HepG2 (cell line): ENCODE results near the gene UPB1. TPM values are rescaled to one million over a fixed set of nuclear protein-coding genes. Genes with fewer than 3 reads are reported as not detected.

Experiments
- ATAC-seq: fragments of 200-7000 bp; cut with Tn5 transposase; 3 replicates; pipeline ENCODE4 v1.9.1; 2020; ENCODE audit warnings: mild to moderate bottlenecking, moderate library complexity
- BruUV-seq: library from RNA; stranded (reverse); fragments of 400-500 nt; replicated peaks from 2 replicates; lab custom pipeline; 2021; lab: Mats Ljungman, UMichigan
- CTCF ChIA-PET: fragments of 300-600 bp; formaldehyde crosslinking; extraction: SDS; loops from one replicate; lab custom pipeline; 2021; ENCODE audit warnings: low total read pairs, inconsistent platforms, low intra/inter-chr PET ratio; lab: Yijun Ruan, JAX
- POLR2A ChIA-PET: fragments of 350-600 bp; sonication (Branson Sonifier 250); formaldehyde crosslinking; loops from one replicate; lab custom pipeline; 2020; ENCODE audit warnings: antibody characterized with exemption, inconsistent platforms; lab: Yijun Ruan, JAX
- DNase-seq: peaks from one replicate; pipeline ENCODE4 v3.0.0-alpha.2; 2015; ENCODE audit warnings: low spot score
- FAIRE-seq: peaks from 3 replicates; lab custom pipeline; 2011; peaks lifted over from hg19 to GRCh38; lab: Jason Lieb, UNC
- H2AFZ ChIP-seq: one replicate; pipeline ENCODE4 v1.6.1; 2011; ENCODE audit warnings: low read length, inconsistent platforms
- H3K27ac ChIP-seq: fragments of 300-600 bp; 3 replicates; pipeline ENCODE4 v1.8.0; 2011; ENCODE audit warnings: mixed run types, mild to moderate bottlenecking, mixed read lengths, low read length, inconsistent platforms; ENCODE audit not compliant: insufficient read depth; ENCODE audit errors: extremely low read length
- H3K27me3 ChIP-seq, 2 experiments: fragments of 200-600 bp in 1 of 2; 2 replicates in 1 of 2; 3 replicates in 1 of 2; pipeline versions ENCODE4 v1.6.0 to v1.8.0; 2011; ENCODE audit warnings: low read length in 2 of 2, mild to moderate bottlenecking in 2 of 2, moderate library complexity in 2 of 2, inconsistent platforms in 1 of 2; ENCODE audit not compliant: insufficient read depth in 2 of 2, control insufficient read depth in 1 of 2
- H3K36me3 ChIP-seq, 2 experiments: fragments of 200-600 bp in 1 of 2; replicated peaks in 1 of 2; 2 replicates in 1 of 2; 3 replicates in 1 of 2; pipeline versions ENCODE4 v1.5.1 to v1.8.0; 2011; ENCODE audit warnings: low read length in 2 of 2, inconsistent platforms in 1 of 2; ENCODE audit not compliant: insufficient read depth in 2 of 2, control insufficient read depth in 1 of 2
- H3K4me1 ChIP-seq: 2 replicates; pipeline ENCODE4 v1.5.1; 2012; ENCODE audit warnings: low read length, inconsistent platforms; ENCODE audit not compliant: insufficient read depth
- H3K4me2 ChIP-seq: 2 replicates; pipeline ENCODE4 v1.6.0; 2011; ENCODE audit warnings: low read depth, low read length, inconsistent platforms
- H3K4me3 ChIP-seq, 3 experiments: fragments of 200-600 bp in 1 of 3; sonication (generic), shearing (Covaris generic) in 1 of 3; replicated peaks in 1 of 3; 2 replicates each; pipeline ENCODE4 v1.5.1; 2011 to 2016; ENCODE audit warnings: low read length in 3 of 3, inconsistent platforms in 2 of 3, low read depth in 2 of 3, mild to moderate bottlenecking in 2 of 3, control low read depth in 1 of 3, mixed read lengths in 1 of 3; ENCODE audit not compliant: insufficient read depth in 1 of 3
- H3K79me2 ChIP-seq: one replicate; pipeline ENCODE4 v1.6.1; 2011; ENCODE audit warnings: low read length, inconsistent platforms; ENCODE audit not compliant: insufficient read depth
- H3K9ac ChIP-seq: 2 replicates; pipeline ENCODE4 v1.6.0; 2011; ENCODE audit warnings: mild to moderate bottlenecking, low read depth, low read length, inconsistent platforms; ENCODE audit not compliant: insufficient read depth
- H3K9me3 ChIP-seq: 2 replicates; pipeline ENCODE4 v1.5.1; 2012; ENCODE audit warnings: mild to moderate bottlenecking, low read length
- H4K20me1 ChIP-seq: 2 replicates; pipeline ENCODE4 v1.6.0; 2011; ENCODE audit warnings: inconsistent platforms, mild to moderate bottlenecking, low read length, moderate library complexity; ENCODE audit not compliant: insufficient read depth
- HNRNPUL1 ChIP-seq: fragments of 200-400 bp; formaldehyde crosslinking; IDR thresholded peaks from 2 replicates; pipeline ENCODE4 v1.6.1; 2017; ENCODE audit warnings: low read depth, mild to moderate bottlenecking, low read length, moderate library complexity
- MTA3 ChIP-seq: sonication (generic); formaldehyde crosslinking; IDR thresholded peaks from 2 replicates; pipeline ENCODE4 v1.4.0; 2020; ENCODE audit warnings: missing genetic modification reagents
- ZNF496 ChIP-seq: sonication (generic); formaldehyde crosslinking; IDR thresholded peaks from 2 replicates; pipeline ENCODE4 v1.8.1; 2023; ENCODE audit warnings: mild to moderate bottlenecking, moderate library complexity, missing genetic modification reagents; ENCODE audit not compliant: insufficient replicate concordance
- ZNF501 ChIP-seq: sonication (generic); formaldehyde crosslinking; IDR thresholded peaks from 2 replicates; pipeline ENCODE4 v1.5.1; 2020; ENCODE audit warnings: mild to moderate bottlenecking, moderate library complexity, missing genetic modification reagents
- WGBS: methylation state at CpG from one replicate; pipeline ENCODE4 v1.1.6; 2017; ENCODE audit warnings: low lambda C conversion rate; 5-methylcytosine and 5-hydroxymethylcytosine counted together
- in situ Hi-C: cut with HindIII; loops from 2 replicates; pipeline ENCODE4 v1.10.0; 2017; ENCODE audit warnings: low pct_unique_long_range_greater_than_20kb; ENCODE audit not compliant: extremely low pct_ligation_motif_present
- intact Hi-C: fragments of 100-400 bp; cut with micrococcal nuclease; formaldehyde crosslinking; loops from one replicate; pipeline ENCODE4 v1.10.0; 2022; ENCODE audit not compliant: unreplicated experiment
- polyA plus RNA-seq, 8 experiments: library from polyadenylated mRNA; depleted of rRNA in 3 of 8; stranded (reverse) in 7 of 8; unstranded in 1 of 8; fragments of >200 nt; fragmentation: Illumina TruSeq in 4 of 8; extraction: Trizol in 4 of 8; gene quantifications; 2 replicates each; pipeline versions ENCODE4 v1.2.1 to v1.2.3, GENCODE V29; 2011 to 2016; ENCODE audit warnings: low read depth in 4 of 8, missing spikeins in 1 of 8, mixed read lengths in 1 of 8; ENCODE audit not compliant: insufficient read depth in 1 of 8
- total RNA-seq, 5 experiments: library from RNA; depleted of rRNA; stranded (reverse); fragments of >200 nt; fragmentation: Illumina TruSeq; extraction: Trizol; gene quantifications; 2 replicates each; pipeline ENCODE4 v1.2.3, GENCODE V29; 2016; ENCODE audit warnings: low read depth in 1 of 5
- TF ChIP-seq, protein P1 (sequence below): sonication (generic); formaldehyde crosslinking; IDR thresholded peaks from 2 replicates; pipeline ENCODE4 v1.8.1; 2023; ENCODE audit warnings: mild to moderate bottlenecking, missing genetic modification reagents, borderline replicate concordance
- TF ChIP-seq, protein P2 (sequence below): sonication (generic); formaldehyde crosslinking; IDR thresholded peaks from 2 replicates; pipeline ENCODE4 v1.5.0; 2020; ENCODE audit warnings: mild to moderate bottlenecking, missing genetic modification reagents

Gene UPB1
- total and polyA plus RNA-seq, 2 of the 13 experiments (the other 11 are each of a cell fraction or from before 2014, with no cell fraction given), result 0.38 to 1.2 TPM

DNA sequence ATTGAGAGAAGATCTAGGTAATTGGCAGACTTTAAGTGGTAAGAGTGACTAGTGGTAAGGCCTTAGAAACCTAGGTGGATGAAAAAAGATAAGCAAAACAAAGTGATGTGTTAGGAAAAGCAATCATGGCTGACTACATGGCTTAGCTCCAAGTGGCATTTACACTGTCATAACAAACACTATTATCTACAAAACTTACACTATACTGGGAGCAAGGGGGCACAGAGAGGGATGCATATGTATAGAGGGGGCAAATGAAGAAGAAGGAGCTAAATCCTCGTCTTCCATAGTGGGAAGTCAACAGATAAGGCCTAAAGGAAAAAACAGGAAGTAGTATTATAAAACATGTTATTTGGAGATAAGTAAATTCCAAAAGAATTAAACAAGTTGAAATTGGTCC, 35.2 kb upstream of the UPB1 start:
- in situ Hi-C loops (no loop called here), intact Hi-C loops (no loop called here)
- ATAC-seq, result no peak
- H3K9me3 ChIP-seq, result no peaks in the 10 kb centered on the region
- no peaks in the 10 kb centered on the region for H3K36me3 ChIP-seq
- H3K9ac ChIP-seq, result no peak overlapping the region
- FAIRE-seq, result no peak
- ChIA-PET POLR2A (interaction anchor here (1.6 kb wide), 3 partner anchors 16 to 90 kb away, joined by 4 to 7 read pairs (median 5); no protein-coding TSS in a partner anchor), CTCF (no interaction called here)
- TF ChIP-seq ZNF496 (CRISPR knock-in tag), result no peak
- TF ChIP-seq HNRNPUL1, result no peak
- TF ChIP-seq, protein P1, sequence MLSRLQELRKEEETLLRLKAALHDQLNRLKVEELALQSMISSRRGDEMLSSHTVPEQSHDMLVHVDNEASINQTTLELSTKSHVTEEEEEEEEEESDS (CRISPR knock-in tag), result no peak
- no peak for TF ChIP-seq MTA3
- no peak for TF ChIP-seq ZNF501
- TF ChIP-seq, protein P2, sequence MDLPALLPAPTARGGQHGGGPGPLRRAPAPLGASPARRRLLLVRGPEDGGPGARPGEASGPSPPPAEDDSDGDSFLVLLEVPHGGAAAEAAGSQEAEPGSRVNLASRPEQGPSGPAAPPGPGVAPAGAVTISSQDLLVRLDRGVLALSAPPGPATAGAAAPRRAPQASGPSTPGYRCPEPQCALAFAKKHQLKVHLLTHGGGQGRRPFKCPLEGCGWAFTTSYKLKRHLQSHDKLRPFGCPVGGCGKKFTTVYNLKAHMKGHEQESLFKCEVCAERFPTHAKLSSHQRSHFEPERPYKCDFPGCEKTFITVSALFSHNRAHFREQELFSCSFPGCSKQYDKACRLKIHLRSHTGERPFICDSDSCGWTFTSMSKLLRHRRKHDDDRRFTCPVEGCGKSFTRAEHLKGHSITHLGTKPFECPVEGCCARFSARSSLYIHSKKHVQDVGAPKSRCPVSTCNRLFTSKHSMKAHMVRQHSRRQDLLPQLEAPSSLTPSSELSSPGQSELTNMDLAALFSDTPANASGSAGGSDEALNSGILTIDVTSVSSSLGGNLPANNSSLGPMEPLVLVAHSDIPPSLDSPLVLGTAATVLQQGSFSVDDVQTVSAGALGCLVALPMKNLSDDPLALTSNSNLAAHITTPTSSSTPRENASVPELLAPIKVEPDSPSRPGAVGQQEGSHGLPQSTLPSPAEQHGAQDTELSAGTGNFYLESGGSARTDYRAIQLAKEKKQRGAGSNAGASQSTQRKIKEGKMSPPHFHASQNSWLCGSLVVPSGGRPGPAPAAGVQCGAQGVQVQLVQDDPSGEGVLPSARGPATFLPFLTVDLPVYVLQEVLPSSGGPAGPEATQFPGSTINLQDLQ (CRISPR knock-in tag), result no peak
- no peaks in the 10 kb centered on the region for H3K79me2 ChIP-seq
- no peak overlapping the region for H3K4me2 ChIP-seq
- no peak overlapping the region for H3K4me3 ChIP-seq
- DNase-seq, result no peak
- 61% methylated on average over 1 of the region's 1 CpG for WGBS
- no peaks in the 10 kb centered on the region for H4K20me1 ChIP-seq
- H3K27ac ChIP-seq, result no peak overlapping the region
- peaks cover 58% of the 10 kb centered on the region for H3K4me1 ChIP-seq
- H2AFZ ChIP-seq, result no peak overlapping the region
- H3K27me3 ChIP-seq, result no peaks in the 10 kb centered on the region
- no TSS peak for BruUV-seq
